ENCODE data around the gene OR6N1. TPM values are rescaled to one million over a fixed set of nuclear protein-coding genes. Genes with fewer than 3 reads are reported as not detected.
A peak's percentile ranks its signal among the peaks of the same experiment; 100 is the strongest.

The OR6N1 gene
- total RNA-seq, 2 donors from 2014 or later: not detected

GRCh38 chr1:158728510-158729225, 43.3 kb downstream of the OR6N1 start:
- Mint-ChIP-seq H3K4me1 (peaks cover 8% of the 10 kb centered on the region), H3K27me3 (peaks cover 25% of the 10 kb centered on the region), H3K27ac (no peak overlapping the region), H3K36me3 (ENCODE audit: low read depth) (no peaks in the 10 kb centered on the region), H3K4me3 (no peak overlapping the region)
- ATAC-seq (no peak), DNase-seq (no peak)
- no peaks in the 10 kb centered on the region for H3K9me3 ChIP-seq (ENCODE audit: control insufficient read depth, low read length, poor library complexity, severe bottlenecking)

- DNase-seq: no peak
- H3K4me1 Mint-ChIP-seq: peaks cover 2% of the 10 kb centered on the region
- peaks cover 2% of the 10 kb centered on the region for H3K36me3 Mint-ChIP-seq (ENCODE audit: low read depth)
- no peak for ATAC-seq
- H3K9me3 ChIP-seq (ENCODE audit: control insufficient read depth, low read length, poor library complexity, severe bottlenecking): no peaks in the 10 kb centered on the region
- no peak overlapping the region for H3K27ac Mint-ChIP-seq
- H3K27me3 Mint-ChIP-seq: peaks cover 46% of the 10 kb centered on the region
- H3K4me3 Mint-ChIP-seq: no peak overlapping the region
Measured at GRCh38 chr1:158724442-158724841, 47.6 kb downstream of the OR6N1 start.

GRCh38 chr1:158720620-158721019, 51.4 kb downstream of the OR6N1 start, which contains the start of gene OR6K3:
OR6K3 (minus strand) TSS chr1:158720720; CDS start chr1:158718115, 2,605 bp downstream.
- Mint-ChIP-seq H3K27ac (no peak within 1 kb of the TSS), H3K4me1 (no peaks in the 10 kb centered on the region), H3K36me3 (ENCODE audit: low read depth) (peaks cover 6% of the 10 kb centered on the region), H3K27me3 (peaks cover 57% of the 10 kb centered on the region), H3K4me3 (no peak within 1 kb of the TSS)
- H3K9me3 ChIP-seq (ENCODE audit: control insufficient read depth, low read length, poor library complexity, severe bottlenecking): no peaks in the 10 kb centered on the region
- DNase-seq (no peak), ATAC-seq (no peak)

GRCh38 chr1:158719664-158720063, 52.3 kb downstream of the OR6N1 start:
- no peak for ATAC-seq
- H3K4me1 Mint-ChIP-seq: no peaks in the 10 kb centered on the region
- H3K36me3 Mint-ChIP-seq (ENCODE audit: low read depth): peaks cover 6% of the 10 kb centered on the region
- no peaks in the 10 kb centered on the region for H3K9me3 ChIP-seq (ENCODE audit: control insufficient read depth, low read length, poor library complexity, severe bottlenecking)
- H3K27me3 Mint-ChIP-seq: peaks cover 56% of the 10 kb centered on the region
- no peak overlapping the region for H3K4me3 Mint-ChIP-seq
- no peak overlapping the region for H3K27ac Mint-ChIP-seq
- DNase-seq: no peak

GRCh38 chr1:158717344-158717743, 54.7 kb downstream of the OR6N1 start:
- H3K27me3 Mint-ChIP-seq: peaks cover 53% of the 10 kb centered on the region

GRCh38 chr1:158716335-158716734, 55.7 kb downstream of the OR6N1 start:
- DNase-seq: no peak
- no peak overlapping the region for H3K4me3 Mint-ChIP-seq

More at GRCh38 chr1:158717344-158717743, 54.7 kb downstream of the OR6N1 start:
- Mint-ChIP-seq H3K4me1 (no peaks in the 10 kb centered on the region), H3K27ac (no peak overlapping the region), H3K4me3 (no peak overlapping the region), H3K36me3 (ENCODE audit: low read depth) (peaks cover 4% of the 10 kb centered on the region)
- H3K9me3 ChIP-seq (ENCODE audit: control insufficient read depth, low read length, poor library complexity, severe bottlenecking): no peaks in the 10 kb centered on the region
- DNase-seq (no peak), ATAC-seq (no peak)

GRCh38 chr1:158714754-158715153, 57.2 kb downstream of the OR6N1 start:
- Mint-ChIP-seq H3K4me1 (no peaks in the 10 kb centered on the region), H3K27me3 (peaks cover 51% of the 10 kb centered on the region), H3K36me3 (ENCODE audit: low read depth) (peaks cover 4% of the 10 kb centered on the region), H3K4me3 (no peak overlapping the region), H3K27ac (no peak overlapping the region)
- DNase-seq (no peak), ATAC-seq (no peak)
- H3K9me3 ChIP-seq (ENCODE audit: control insufficient read depth, low read length, poor library complexity, severe bottlenecking): no peaks in the 10 kb centered on the region

More at GRCh38 chr1:158716335-158716734, 55.7 kb downstream of the OR6N1 start:
- ATAC-seq: peak; percentile 41
- Mint-ChIP-seq H3K4me1 (no peaks in the 10 kb centered on the region), H3K27me3 (peaks cover 57% of the 10 kb centered on the region), H3K27ac (no peak overlapping the region), H3K36me3 (ENCODE audit: low read depth) (peaks cover 4% of the 10 kb centered on the region)
- no peaks in the 10 kb centered on the region for H3K9me3 ChIP-seq (ENCODE audit: control insufficient read depth, low read length, poor library complexity, severe bottlenecking)

Other genes starting within 250 kb of the OR6N1 start
- not detected for gene OR6Y1, start 217.8 kb downstream of the OR6N1 start, total RNA-seq
- not detected for gene OR6P1, start 201.6 kb downstream of the OR6N1 start, total RNA-seq
- not detected for gene OR10X1, start 192.3 kb downstream of the OR6N1 start, total RNA-seq
- gene OR10Z1, start 166.9 kb downstream of the OR6N1 start, total RNA-seq: not detected
- gene SPTA1, start 85.5 kb downstream of the OR6N1 start, total RNA-seq: not detected
- gene OR6K2, start 71.5 kb downstream of the OR6N1 start, total RNA-seq: not detected
- not detected for gene OR6K3, start 51.5 kb downstream of the OR6N1 start, total RNA-seq
- gene OR6K6, start 17.5 kb downstream of the OR6N1 start, total RNA-seq: not detected
- gene OR6N2, start 9.0 kb upstream of the OR6N1 start, total RNA-seq: not detected
- gene MNDA, start 59.2 kb upstream of the OR6N1 start, total RNA-seq: 1 to 10 TPM in 1 of 2 donors, under 1 TPM in 1; 0.99 to 5.2 TPM
- gene PYHIN1, start 159.4 kb upstream of the OR6N1 start, total RNA-seq: 10 to 100 TPM; 42.1 to 48.1 TPM
- 10 to 100 TPM; 68.0 to 82.8 TPM for gene IFI16, start 237.7 kb upstream of the OR6N1 start, total RNA-seq